Amniotic epithelial cell (primary cell): ENCODE data around the gene ABCB4.

ENCODE experiments used
- DNase-seq: peaks from one replicate; pipeline ENCODE4 v3.0.0-alpha.2; 2010; ENCODE audit warnings: low read depth

Gene ABCB4

DNA sequence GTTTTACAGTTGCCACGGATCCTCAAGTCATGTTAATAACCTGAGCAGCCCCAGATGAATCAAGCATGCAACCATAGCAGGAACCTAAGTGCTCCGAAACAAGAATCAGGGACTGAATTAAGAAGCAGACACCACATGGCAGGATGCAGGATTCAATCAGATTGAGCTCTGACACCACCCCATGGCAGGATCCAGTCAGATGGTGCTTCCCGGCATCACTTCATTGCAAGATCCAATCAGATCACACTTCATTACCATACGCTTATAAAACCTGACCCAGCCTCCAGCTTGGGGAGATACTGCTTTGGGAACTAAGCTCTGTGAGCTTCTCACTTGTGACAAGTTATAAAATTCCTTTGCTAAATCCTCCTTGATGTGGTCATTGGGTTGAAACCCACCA, 55.3 kb downstream of the ABCB4 start:
- DNase-seq = no peak

DNA sequence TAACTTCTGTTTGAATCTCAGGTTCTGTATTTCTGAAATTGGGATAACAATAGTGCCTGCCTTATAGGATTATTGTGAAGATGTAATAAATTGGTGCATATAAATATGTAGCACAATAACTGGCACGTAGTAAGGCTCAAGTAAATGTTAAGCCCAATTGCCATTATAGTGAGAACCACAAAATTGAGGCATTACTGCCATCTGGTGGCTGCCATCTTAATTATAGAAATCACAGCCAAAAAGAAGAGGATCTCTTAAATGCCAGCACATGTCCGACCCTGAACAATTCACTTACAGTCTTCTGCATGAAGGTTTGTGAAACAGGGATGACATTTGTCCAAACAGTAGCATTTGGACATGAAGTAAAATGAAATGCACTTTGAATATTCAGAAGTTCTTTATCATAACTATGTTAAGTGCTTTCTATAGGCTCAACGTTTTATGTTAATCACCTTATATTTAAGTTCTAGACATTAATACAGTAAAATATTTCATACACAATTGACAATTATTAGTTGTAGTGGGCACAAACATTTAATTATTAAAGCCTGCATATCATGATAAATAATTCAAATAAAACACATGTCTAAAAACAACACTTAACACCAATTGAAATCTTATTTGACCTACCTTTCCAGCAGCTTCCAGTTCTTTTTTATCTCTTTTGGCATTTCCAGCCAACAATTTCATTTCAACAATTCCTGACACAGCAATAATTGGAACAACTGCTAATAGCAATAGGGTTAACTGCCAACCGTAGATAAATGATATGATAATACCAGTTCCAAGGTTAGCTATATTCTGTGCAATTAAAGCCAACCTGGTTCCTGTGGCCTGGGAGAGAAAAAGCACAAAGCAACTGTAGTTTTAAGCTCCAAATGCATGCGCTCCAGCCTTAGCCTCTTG, 58.5 kb downstream of the ABCB4 start:
- DNase-seq = peak; percentile 54

DNA sequence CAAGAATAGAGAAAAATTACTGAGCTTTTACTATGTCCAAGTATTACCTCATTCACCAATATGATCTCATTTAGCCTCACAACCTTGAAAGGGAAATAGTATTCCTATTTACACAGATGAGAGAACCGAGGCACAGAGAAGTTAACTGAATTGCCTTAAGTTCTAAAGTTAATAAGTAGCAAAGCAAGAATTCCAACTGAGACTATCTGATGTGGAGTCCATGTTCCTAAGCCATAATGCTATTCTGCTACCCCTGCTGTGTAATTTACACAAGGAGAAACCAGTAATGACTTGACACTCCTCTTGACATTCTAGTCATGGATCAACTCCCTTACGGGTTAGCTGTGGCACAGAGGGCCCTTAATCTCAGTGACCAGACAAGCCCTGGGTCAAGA, 60.7 kb downstream of the ABCB4 start:
- DNase-seq = peak; percentile 38

DNA sequence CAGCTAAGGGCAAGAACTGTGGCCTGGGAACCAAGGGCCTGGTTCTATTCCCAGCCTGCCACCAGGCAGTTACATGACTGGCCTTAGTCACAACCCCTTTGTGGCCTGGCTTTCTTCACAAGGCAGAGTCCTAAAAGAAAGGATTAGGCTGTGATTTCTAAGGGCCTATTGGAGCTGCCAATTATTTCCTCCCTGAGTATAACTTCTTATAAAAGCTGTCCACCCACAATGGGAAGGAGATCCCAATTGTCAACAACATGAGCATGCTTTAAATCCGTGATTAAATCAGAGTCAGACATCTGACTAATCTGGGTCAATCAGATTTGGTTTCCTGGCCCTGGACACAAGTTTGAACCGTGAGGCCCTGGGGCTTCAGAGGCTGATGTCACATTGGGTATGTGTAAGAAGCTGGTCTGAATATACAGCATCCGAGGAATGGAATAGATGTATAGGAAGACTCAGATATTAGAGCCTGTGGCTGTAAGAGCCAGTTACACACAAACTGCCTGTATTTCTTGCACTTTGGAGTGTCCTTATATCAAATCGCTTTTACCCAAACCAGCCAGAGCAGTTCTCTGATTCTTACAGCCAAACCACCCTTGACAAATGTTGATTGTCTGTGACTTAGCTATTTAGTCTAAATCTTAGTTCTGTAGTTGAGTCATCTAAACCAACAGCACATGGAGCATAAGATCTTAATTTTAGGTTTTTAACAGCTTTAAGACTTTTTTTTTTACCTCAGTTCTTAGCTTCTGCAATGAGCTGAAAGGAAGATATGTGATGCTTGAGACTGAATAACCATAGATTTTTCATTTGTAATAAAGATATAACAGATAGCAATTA, 61.3 kb downstream of the ABCB4 start:
- peak; percentile 76 for DNase-seq

DNA sequence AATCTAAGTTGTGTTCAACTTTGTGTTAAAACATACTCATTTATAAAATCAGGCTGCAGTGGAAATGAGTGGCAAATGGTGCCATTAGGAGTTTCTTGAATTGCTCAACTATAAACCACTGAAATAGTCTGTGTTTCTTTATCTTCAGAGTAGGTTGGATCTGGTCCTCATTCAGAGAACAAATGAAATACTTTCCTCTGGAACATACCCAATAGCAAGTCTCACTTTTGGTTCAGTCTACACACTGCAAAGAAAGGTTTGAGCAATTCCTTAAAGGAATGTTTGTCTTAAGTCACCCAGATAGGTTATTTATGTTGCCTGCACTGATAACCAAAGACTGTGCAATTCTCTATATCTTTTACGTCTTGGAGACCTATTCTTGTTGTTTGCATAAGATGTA, 62.5 kb downstream of the ABCB4 start:
- DNase-seq = peak; percentile 99

DNA sequence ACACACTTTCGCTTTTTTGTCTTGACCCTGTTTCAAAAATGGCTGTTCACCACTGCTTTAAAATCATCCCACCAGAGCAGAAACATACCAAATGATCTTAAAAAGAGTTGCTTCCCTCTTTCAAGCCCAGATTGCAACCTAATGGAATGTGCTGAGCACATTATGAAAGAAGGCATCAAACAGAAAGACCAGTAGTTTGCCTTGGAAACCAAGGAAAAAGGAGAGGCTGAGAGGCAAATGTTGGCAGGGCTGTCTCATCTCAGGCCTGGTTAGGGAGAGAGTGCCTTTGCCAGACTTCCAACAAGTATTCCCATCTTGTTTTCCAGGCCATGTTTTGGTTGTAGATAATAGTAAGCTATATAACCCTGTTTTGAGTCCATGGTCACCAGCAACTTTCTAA, 64.3 kb downstream of the ABCB4 start:
- DNase-seq = peak; percentile 19

DNA sequence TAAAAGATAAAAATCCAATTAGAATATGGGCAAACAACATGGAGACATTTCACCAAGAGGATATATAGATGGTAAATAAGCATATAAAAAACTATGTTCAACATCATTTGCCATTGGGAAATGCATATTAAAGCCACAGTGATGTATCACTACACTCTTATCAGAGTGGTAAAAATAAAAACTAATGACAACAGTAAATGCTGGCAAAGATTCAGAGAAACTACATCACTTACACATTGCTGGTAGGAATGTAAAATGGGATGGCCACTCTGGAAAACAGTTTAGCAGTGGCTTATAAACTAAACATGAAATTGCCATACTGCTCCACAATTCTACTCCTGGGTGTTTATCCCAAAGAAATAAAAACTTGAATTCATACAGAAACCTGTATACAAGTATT, 70.8 kb downstream of the ABCB4 start:
- peak; percentile 60 for DNase-seq

DNA sequence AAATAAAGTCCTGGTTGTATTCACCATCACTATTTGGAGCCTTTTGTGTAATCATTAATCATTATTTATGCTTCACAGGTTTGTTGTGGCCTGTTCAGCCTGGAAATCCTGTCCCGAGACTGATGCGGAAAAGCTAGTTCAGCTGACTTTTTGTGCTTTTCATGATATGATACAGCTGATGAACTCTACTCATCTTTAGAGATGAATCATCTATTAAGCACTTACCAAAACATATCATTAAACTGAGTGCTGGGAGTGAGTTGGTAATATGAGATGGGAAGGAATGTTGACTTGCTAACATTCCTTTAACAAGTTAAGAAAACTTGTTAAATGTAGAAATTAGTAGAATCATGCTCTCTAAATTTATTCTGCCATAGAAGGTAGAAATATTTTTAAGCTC, 77.0 kb downstream of the ABCB4 start:
- peak; percentile 71 for DNase-seq

DNA sequence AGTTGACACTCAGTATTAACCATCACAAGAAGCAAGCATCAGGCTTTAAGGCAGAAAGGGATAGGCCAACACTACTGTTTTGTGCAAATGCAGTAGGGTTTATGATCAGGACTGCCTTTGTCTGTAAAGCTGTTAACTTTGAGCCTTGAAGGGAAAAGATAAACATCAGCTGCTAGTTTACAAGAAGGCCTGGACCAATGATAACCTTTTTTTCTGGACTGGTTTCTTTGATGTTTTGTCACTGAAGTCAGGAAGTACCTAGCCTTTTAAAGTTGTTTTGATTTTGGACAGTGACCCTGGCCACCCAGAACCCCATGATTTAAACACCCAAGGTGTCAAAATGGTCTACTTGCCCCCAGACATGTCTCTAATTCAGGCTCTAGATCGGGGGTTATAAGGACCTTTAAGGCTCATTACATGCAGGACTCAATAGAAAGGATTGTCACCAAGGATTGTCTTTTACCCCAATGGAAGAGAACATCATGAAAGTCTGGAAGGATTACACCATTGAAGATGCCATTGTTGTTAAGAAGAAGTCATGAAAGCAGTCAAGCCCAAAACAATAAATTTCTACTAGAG, 79.9 kb downstream of the ABCB4 start:
- DNase-seq = no peak

DNA sequence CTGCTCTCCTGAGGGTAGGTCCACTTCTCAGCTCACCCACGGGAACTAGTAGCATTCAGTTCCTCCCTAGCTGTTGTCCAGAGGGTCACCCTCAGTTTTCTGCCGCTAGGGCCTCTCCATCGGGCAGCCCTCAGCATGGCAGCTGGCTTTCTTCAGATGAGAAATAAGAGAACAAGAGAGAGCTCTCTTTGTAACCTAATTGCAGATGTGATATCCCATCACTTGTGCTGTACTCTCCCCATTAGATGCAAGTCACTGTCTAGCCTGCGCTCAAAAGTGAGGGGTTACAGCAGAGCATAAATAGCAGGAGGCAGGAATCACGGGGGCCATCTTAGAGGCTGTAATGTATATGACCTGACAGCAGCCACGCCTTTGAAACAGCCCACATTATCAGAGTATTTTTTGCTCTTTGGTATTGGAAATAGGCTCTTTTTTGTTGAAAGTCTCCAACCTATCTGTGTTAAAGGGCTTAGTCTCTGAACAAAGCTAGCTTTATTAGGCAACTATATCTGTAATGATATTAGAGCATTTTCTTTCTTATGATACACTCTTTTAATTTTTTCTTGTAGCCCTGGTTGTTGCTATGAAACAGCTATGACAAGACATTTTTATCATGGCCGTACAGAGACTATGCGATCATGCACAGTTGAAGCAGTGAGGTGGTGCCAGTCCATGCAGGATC, 84.3 kb downstream of the ABCB4 start:
- DNase-seq = no peak

DNA sequence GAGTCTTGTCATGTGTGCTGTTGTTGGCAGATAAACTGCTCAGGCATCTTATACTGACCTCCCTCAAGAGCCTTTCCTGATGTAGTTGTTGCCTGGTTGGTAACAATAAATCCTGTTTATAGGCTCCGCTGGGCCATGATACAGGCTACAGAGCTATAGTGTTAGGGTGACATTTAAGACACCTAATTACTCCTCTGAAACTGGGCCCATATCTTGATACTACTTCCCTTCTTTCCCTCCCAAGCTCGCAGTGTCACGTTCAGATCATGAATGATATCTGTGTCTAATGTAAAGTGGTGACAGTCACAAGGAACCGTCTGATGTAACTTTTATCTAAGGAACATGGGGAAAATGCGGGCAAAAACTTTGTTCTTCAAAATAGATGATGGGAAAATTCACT, 94.6 kb downstream of the ABCB4 start:
- DNase-seq = no peak

DNA sequence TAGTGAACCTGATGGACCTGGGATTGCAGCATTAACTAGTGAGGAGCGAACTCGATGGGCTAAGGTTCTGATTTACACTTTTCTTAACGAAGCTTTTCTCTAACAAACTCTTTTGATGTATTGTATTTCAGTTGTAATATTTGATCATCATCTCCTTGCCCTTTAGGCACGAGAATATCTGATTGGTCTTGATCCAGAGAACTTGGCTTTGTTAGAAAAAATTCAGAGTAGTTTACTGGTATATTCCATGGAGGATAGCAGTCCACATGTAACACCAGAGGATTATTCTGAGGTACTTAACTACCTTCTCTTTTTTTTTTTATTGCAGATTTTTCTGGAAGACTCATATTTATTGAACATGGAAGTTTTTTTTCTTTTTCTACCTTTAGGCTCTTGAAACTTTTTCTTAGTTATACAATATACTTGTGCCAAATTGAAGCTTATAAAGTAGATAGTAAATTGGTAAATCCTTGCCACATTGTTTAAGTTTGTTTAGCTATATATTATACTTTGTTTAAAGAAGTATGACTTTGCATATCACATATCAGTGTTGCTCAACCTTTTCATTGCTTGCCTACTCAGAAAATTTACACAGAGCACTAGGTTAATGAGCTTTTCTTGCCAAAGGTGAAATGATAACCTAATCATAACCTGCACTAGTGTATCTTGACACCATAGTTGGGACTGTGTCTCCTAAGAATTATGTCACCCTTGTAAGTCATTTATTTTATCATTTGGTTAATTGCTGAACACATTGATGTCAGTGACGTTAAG, 99.6 kb downstream of the ABCB4 start:
- DNase-seq = peak; percentile 11

DNA sequence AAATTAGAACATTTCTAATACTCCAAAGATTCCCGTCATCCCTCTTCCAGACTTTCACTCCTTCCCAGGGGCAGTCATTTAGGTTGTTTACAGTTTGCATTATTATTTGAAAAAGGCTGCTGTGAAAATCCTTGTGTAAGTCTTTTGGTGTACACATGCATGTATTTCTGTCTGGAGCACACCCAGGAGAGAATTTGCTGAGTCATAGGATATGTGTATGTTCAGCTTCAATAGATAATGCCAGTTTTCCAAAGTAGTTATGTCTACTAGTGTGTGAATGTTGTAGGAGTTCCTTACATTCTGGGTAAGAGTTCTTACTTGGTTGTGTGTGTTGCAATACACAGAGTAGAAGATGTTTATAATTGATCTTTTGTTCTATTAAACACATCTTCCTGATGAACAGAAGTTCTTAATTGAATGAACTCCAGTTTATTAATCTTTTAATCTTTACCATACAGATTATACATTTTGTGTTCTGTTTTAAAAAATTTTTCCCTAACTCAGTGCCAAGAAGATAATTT, 104.8 kb downstream of the ABCB4 start:
- peak; percentile 69 for DNase-seq

DNA sequence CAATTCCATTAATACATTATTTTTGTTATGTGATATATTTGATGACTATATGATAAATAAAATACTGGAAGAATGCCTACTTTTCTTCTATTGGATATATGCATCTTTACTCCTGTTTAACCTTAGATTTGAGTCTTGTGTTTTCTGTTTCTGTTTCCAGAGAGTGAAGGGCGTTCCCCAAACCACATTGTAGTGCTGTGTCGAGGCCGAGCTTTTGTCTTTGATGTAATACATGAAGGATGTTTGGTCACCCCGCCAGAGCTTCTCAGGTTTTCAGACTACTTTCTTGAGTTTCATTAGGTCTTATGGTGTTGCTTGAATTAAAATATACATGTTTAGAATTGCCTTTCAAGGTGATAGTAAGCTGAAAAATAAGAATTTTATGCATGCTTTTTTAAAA, 106.3 kb downstream of the ABCB4 start:
- DNase-seq = no peak

DNA sequence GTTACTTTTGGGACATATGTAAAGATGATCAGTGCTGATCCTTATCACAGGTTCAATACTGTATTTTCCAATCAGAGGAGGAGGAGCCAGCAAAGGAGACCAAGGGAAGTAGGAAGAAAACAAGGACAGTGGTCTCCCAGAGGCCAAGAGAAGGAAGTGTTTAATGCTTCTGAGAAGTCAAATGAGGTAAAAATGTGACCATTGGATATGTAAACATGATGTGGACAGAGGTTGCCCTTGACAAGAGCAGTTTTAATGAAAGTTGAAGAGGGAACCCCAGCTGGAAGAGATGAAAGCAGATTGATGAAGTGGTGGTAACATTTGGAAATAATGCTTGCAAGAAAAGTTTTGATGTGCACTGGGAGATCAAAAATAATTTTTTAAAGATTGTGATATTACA, 111.2 kb downstream of the ABCB4 start:
- DNase-seq = no peak

DNA sequence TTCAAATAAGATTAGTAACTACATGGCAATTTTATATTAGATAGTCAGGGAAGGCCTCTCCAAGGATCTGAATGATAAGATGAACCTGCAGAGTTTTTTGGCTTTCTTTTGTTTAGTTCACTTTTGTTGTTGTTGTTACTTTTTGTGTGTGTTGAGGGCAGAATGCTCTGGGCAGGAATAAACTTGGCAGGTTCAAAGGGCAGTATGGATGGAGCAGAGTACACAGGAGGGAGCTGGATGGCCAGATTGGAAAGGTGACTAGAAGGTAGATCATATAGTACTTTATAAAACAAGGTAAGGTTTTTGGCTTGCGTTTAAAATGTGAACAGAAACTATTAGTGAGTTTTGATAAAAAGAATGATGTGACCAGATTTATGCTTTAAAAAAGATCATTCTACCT, 112.1 kb downstream of the ABCB4 start:
- DNase-seq = no peak

DNA sequence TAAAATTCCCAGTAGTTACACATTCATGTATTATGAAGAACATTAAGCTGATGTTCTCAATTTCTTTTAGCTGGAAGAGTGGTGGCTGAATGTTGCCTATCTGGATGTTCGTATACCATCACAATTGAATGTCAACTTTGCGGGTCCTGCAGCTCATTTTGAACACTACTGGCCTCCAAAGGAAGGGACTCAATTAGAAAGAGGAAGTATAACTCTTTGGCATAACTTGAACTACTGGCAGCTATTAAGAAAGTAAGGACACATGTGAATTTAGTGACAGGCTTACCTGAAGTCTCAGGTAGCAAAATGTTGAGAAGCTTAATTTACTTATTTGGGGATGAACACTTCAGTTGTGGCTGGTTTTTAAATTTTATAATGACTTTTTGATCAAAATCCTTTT, 114.2 kb downstream of the ABCB4 start:
- no peak for DNase-seq

DNA sequence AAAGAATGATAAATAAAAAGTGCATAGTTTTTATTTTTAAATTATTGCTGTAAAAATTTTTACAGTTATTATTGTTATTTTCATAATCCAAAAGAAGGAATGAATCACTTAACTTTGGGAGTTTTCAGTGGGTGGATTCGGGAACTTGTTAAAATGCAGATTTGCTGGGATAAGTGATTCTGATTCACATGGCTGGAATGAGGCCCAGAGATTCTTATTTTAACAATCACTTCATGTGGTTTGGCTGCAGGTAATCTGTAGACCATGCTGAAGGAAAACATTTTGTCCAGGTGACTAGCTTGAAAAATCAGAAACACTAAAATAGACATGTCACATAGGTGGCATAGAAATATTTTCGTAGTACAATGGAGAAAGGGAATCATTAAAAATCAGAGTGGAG, 116.1 kb downstream of the ABCB4 start:
- DNase-seq = peak; percentile 71

DNA sequence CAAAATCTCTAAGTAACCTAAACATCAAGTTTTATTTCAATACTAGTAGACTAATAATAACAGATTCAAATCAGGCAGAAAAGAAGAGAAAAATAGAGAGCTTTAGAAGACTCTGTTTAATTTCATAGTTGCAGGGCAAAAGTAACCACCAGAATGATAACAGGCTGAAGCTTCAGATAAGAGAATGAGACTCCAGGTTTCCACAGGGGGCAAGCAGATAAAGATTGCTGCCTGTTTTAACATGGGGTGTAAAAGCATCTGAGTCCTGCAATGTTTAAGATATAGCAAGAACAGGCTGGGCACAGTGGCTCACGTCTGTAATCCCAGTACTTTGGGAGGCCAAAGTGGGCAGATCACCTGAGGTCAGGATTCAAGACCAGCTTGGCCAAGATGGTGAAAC, 119.0 kb downstream of the ABCB4 start:
- DNase-seq = peak; percentile 40

DNA sequence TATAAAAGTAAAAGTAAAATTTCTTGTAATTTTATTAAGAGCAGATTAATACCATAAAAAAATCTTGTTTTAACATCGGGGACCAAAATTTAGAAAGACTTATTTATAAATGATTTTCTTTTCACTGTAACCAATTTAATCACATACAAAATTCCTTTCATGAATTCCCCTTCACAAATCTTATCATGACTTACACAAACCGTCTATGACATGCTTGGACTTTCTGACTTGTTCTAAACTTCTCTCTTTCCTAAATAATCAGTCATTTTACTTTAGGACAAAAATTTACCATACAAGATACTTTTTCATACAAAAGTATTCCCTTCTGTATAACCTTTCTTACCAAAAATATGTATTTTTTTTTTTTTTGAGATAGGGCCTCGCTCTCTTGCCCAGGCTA, 120.7 kb downstream of the ABCB4 start:
- no peak for DNase-seq
